ENCODE results near the gene ADCY9.

DNA sequence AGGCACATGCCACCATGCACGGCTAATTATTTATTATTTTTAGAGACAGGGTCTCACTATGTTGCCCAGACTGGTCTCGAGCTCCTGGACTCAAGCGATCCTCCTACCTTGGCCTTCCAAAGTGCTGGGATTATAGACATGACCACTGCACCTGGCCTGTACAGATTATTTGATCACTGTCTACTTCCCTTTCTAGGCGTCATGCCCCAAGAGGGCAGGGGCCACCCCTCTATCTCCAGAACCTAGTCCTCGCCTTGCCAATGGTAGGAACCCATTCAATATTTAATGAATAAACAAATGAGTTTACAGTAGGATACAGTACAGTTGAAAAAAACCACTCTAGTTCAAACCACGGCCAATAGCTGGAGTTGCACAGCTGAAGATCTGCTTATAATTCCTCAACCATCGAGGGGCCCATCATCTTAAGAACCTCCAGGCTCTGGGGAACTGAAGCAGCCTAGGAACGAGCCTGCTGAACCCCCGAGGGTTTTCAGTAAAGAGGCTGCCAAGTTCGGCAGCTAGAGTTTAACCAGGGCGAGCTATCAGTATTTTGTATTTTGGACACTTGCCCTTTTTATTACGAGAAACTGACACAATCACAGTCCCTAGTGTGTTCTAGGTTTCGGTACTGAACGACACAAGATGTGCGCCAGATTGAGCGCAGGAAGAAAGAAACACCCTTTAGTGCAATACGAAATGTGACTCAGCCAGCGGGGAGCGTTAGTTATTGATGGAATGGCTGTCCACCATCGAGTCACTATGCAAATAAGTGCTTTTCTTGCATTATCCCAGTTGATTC, 14.6 kb downstream of the ADCY9 start:
- TF ChIP-seq POLR2A (IDR thresholded peaks at IDR 0.05; ENCODE audit: low read depth, low read length) = no peak
- no peak for TF ChIP-seq TAF1 (IDR thresholded peaks at IDR 0.05; ENCODE audit: low read depth, low read length)
- TF ChIP-seq POLR2AphosphoS5 (IDR thresholded peaks at IDR 0.05; ENCODE audit: low read depth, low read length) = no peak
- no peak for TF ChIP-seq PAX5 (IDR thresholded peaks at IDR 0.05; ENCODE audit: insufficient read depth, low read length, severe bottlenecking)
- TF ChIP-seq SPI1 (IDR thresholded peaks at IDR 0.05; ENCODE audit: low read depth, low read length) = no peak

Data from GM12891 (cell line).